Measurements from ENCODE around the gene SLC35F3.
A peak's percentile ranks its signal among the peaks of the same experiment; 100 is the strongest.

Gene SLC35F3

DNA sequence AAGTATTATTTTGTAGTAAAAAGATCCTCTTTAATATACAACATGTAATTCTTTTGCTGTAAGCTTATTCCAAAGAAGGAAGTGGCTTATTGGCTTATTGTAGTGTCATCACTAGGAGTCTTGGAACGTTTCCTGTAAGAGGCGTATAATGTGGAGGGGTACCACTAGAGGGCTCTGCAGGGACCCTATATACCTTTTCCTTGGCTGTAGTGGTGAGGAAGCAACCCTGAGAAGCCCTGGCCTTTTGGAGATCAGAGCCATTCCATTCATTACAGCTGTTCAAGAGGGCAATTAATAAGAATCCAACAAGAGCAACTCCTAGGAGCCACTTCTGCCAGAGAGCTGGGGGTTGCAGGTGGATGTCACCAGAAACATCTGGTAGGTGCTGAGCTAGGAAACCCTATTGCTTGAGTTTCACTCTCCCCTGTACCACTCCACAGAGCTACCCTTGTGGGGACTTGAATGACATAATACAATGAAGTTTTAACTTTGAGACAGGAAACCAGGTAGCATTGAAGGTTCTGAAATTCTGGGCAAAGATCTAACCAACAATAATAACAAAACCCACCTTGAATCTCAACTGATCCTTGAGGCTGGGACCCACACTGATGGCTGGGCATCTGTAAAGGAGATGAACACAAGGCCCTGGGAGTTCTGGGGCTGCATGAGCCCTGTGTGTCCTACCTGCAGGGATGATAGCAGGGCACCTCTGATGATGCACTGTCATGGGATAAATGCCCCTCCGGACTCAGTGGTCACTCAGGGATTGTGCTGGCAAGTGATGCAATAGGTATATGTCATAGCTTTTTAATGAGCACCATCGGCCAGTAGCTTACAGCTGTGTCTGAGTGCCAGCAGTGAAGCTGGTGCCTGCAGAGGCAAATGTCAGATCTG, 308.5 kb downstream of the SLC35F3 start:
- peak; percentile 74 for DNase-seq (ENCODE audit: low read depth)
- H3K4me3 ChIP-seq (ENCODE audit: low read depth, low read length): no peak overlapping the region
- TF ChIP-seq CTCF (IDR thresholded peaks at IDR 0.05; ENCODE audit: insufficient read depth, low read depth, low read length, missing control alignments): peak; percentile 71

DNA sequence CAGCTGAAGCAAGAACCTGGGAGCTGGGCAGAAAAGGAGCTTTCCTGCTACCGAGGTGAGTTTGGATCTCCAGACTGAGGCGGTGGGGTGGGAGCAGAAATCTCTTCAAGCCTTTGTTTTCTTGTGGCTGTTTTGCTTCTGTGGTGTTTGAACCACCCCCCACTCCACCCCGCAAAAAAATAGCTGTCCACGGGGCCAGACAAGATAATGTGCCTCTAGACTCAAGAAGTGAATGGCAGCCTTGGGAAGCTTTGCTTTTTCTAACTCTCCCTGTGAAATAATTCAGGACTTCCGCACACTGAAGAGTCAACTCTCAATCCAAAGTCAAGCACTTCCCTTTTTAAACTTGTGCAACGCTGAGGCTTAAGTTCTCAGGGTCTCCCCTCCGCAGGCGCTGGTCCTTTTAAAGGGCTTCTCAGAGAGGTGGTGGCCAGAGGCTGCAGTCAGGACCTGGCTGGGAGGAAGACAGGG, 309.2 kb downstream of the SLC35F3 start:
- no peak for TF ChIP-seq CTCF (IDR thresholded peaks at IDR 0.05; ENCODE audit: insufficient read depth, low read depth, low read length, missing control alignments)
- H3K4me3 ChIP-seq (ENCODE audit: low read depth, low read length): peak overlapping the region; percentile 52

GRCh38 chr1:234214129-234214910, 309.8 kb downstream of the SLC35F3 start:
- H3K4me3 ChIP-seq (ENCODE audit: low read depth, low read length): peak overlapping the region; percentile 52
- no peak for TF ChIP-seq CTCF (IDR thresholded peaks at IDR 0.05; ENCODE audit: insufficient read depth, low read depth, low read length, missing control alignments)

More for the DNA sequence above, 309.2 kb downstream of the SLC35F3 start:
- DNase-seq (ENCODE audit: low read depth): no peak

DNA sequence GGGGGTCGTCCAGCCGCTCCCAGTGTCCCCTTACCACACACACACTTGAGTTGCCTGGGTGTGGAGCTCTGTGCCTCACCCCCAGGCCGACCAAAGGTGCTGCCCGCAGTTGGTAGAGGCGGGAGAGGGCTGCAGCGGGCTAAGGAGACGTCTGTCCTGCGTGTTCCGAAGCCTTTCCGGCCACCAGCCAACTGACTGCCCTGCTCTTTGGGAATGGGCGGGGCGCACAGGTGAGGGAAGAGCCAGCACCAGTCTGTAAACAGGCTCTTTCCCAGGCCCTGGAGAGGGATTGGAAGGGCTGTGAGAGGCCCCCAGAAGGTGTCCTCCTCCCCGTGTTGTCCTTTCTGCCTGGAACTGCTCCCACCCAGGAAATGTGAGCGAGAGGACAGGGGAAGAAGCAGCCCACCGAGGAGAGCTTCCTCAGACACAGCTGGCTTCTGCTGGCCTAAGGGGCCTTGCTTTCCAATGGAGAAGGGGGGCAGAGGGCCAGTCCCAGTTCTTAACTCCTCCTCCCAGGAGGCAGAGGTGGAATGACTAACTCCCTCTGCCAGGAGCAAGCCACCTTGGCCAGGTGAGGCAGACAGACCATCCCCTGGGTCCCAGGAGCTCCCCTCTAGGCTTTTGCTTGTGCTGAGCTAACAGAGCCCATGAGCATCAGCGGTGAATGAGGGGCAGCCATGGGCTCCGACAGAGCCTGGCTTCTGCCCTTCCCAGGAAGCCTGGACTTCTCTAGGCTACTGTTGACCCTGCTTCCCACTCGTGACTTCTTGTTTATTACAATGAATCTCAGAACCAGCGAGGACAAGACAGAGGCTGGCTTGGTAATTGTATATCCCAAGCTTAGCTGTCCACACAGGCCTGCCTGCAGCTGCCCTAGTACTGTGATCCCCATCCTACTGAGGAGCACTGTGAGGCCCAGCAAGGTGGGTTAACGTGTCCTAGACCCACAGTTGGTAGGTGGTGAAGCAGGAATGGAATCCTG, 310.7 kb downstream of the SLC35F3 start:
- TF ChIP-seq CTCF (IDR thresholded peaks at IDR 0.05; ENCODE audit: insufficient read depth, low read depth, low read length, missing control alignments): no peak
- no peak overlapping the region; the same call in 1 of the 2 replicates for H3K4me3 ChIP-seq (ENCODE audit: low read depth, low read length)
- no peak for DNase-seq (ENCODE audit: low read depth)

More at GRCh38 chr1:234214129-234214910, 309.8 kb downstream of the SLC35F3 start:
- peak; percentile 52 for DNase-seq (ENCODE audit: low read depth)

GRCh38 chr1:234216116-234216703, 311.7 kb downstream of the SLC35F3 start:
- no peak for TF ChIP-seq CTCF (IDR thresholded peaks at IDR 0.05; ENCODE audit: insufficient read depth, low read depth, low read length, missing control alignments)
- peak; percentile 78 for DNase-seq (ENCODE audit: low read depth)
- H3K4me3 ChIP-seq (ENCODE audit: low read depth, low read length): no peak overlapping the region

Data from GM12865 (cell line).